Activated naive CD4-positive, alpha-beta T cell treated with anti-CD3 and anti-CD28 coated beads for 36 hours (primary cell): ENCODE data around the gene GNPTAB. TPM values are rescaled to one million over a fixed set of nuclear protein-coding genes. Genes with fewer than 3 reads are reported as not detected.

Experiments used
- CTCF ChIA-PET: fragments of 350-600 bp; sonication (Branson Sonifier 250); formaldehyde crosslinking; loops from one replicate; lab custom pipeline; 2021; ENCODE audit warnings: antibody characterized with exemption; lab: Charles Lee
- DNase-seq: peaks from one replicate; pipeline ENCODE4 v3.0.0-alpha.2; 2020
- H3K27ac Mint-ChIP-seq: one replicate; pipeline ENCODE4 v1.8.0; 2021; ENCODE audit warnings: mild to moderate bottlenecking, mixed read lengths
- H3K27me3 Mint-ChIP-seq: one replicate; pipeline ENCODE4 v1.8.0; 2021; ENCODE audit warnings: low read depth, mixed read lengths
- H3K36me3 Mint-ChIP-seq: one replicate; pipeline ENCODE4 v1.8.0; 2021; ENCODE audit warnings: low read depth, mixed read lengths
- H3K4me1 Mint-ChIP-seq: one replicate; pipeline ENCODE4 v1.8.0; 2021; ENCODE audit warnings: low read depth, mixed read lengths
- H3K4me3 Mint-ChIP-seq: one replicate; pipeline ENCODE4 v1.8.0; 2021; ENCODE audit warnings: mild to moderate bottlenecking, moderate library complexity, mixed read lengths
- H3K9me3 Mint-ChIP-seq: one replicate; pipeline ENCODE4 v1.8.0; 2021; ENCODE audit warnings: mixed read lengths
- intact Hi-C: fragments of 100-400 bp; cut with micrococcal nuclease; formaldehyde crosslinking; loops from one replicate; pipeline ENCODE4 v1.15.1; 2023
- total RNA-seq, 2 experiments: library from RNA; stranded (reverse); gene quantifications; one replicate each; pipeline ENCODE4 v1.2.3, GENCODE V29; 2021

Gene GNPTAB
- total RNA-seq, 2 experiments from 2014 or later: 13.6 to 13.7 TPM

- CTCF ChIA-PET: interaction anchor here (1.3 kb wide), 1 partner anchor 9 kb away, joined by 5 read pairs; no protein-coding TSS in a partner anchor
- H3K27me3 Mint-ChIP-seq: no peaks in the 10 kb centered on the region
- no peak overlapping the region for H3K27ac Mint-ChIP-seq
- peaks cover 3% of the 10 kb centered on the region for H3K4me1 Mint-ChIP-seq
- H3K4me3 Mint-ChIP-seq: no peak overlapping the region
- intact Hi-C loops: no loop called here
- no peaks in the 10 kb centered on the region for H3K9me3 Mint-ChIP-seq
- DNase-seq: no peak
- no peaks in the 10 kb centered on the region for H3K36me3 Mint-ChIP-seq
Measured at GRCh38 chr12:101845137-101845711, 14.5 kb upstream of the GNPTAB start.

GRCh38 chr12:101841069-101841468 is 10.3 kb upstream of the GNPTAB start:
- intact Hi-C loops: loop anchor here (2.0 kb wide), 1 partner anchor 36 kb away; the partner anchor contains the start of gene DRAM1
- Mint-ChIP-seq H3K36me3 (no peaks in the 10 kb centered on the region), H3K4me3 (no peak overlapping the region), H3K9me3 (no peaks in the 10 kb centered on the region), H3K27ac (no peak overlapping the region), H3K27me3 (no peaks in the 10 kb centered on the region), H3K4me1 (peaks cover 5% of the 10 kb centered on the region)
- DNase-seq: no peak
- CTCF ChIA-PET: interaction anchor here (0.6 to 7.0 kb wide), 14 partner anchors 12 to 628 kb away, joined by 3 to 83 read pairs (median 12); partner anchors contain the start of gene GNPTAB

- Mint-ChIP-seq H3K36me3 (no peaks in the 10 kb centered on the region), H3K27ac (no peak overlapping the region), H3K27me3 (no peaks in the 10 kb centered on the region), H3K4me3 (no peak overlapping the region), H3K9me3 (no peaks in the 10 kb centered on the region), H3K4me1 (peaks cover 5% of the 10 kb centered on the region)
- CTCF ChIA-PET: interaction anchor here (0.6 to 7.0 kb wide), 42 partner anchors 9 to 437 kb away, joined by 3 to 83 read pairs (median 4); partner anchors contain the start of genes DRAM1 and GNPTAB
- intact Hi-C loops: loop anchor here (1.0 to 10.0 kb wide), 4 partner anchors 37 to 555 kb away; partner anchors contain the start of genes DRAM1 and UTP20
- peak; percentile 84 for DNase-seq
Measured at GRCh38 chr12:101839324-101840283, 8.8 kb upstream of the GNPTAB start.

DNA sequence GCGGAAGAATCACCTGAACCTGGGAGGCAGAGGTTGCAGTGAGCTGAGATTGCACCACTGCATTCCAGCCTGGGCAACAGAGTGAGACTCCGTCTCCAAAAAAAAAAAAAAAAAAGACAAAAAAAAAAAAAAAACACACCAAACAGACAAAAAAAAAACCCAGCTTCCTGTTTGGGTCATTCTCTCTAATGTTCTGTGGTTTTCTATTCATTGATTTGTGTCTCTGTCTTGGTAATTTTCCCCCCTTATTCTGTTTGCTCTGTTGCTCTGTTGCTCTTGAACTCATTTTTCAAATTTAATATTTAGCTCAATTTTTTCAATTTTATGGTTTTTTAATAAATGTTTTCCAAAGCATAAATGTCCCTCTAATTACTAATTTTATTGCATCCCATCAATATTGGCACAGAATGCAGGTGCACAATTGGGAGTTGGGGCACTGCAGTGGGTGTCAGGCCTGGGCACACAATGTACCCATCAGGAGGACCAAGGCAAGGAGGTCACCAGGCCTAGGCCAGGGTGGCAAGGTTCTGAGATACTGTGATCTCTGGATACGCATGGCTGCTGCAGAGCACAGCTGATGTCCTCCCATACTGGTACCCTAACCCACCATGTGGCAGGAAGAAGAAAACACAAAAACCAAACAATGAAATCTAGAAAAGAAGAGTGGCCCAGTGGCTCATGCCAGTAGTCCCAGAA is 8.0 kb upstream of the GNPTAB start:
- H3K27ac Mint-ChIP-seq: no peak overlapping the region
- H3K4me1 Mint-ChIP-seq: peaks cover 5% of the 10 kb centered on the region
- no peak for DNase-seq
- H3K36me3 Mint-ChIP-seq: no peaks in the 10 kb centered on the region
- H3K9me3 Mint-ChIP-seq: no peaks in the 10 kb centered on the region
- no peak overlapping the region for H3K4me3 Mint-ChIP-seq
- no peaks in the 10 kb centered on the region for H3K27me3 Mint-ChIP-seq
- CTCF ChIA-PET: interaction anchor here (0.6 to 7.0 kb wide), 19 partner anchors 10 to 436 kb away, joined by 3 to 83 read pairs (median 8); partner anchors contain the start of genes DRAM1 and GNPTAB
- intact Hi-C loops: loop anchor here (1.0 to 10.0 kb wide), 3 partner anchors 65 to 554 kb away; partner anchors contain the start of gene UTP20

GRCh38 chr12:101832030-101832429 is 1.3 kb upstream of the GNPTAB start:
- intact Hi-C loops: loop anchor here (5.0 to 10.0 kb wide), 2 partner anchors 265 to 547 kb away; partner anchors contain the start of gene UTP20
- Mint-ChIP-seq H3K9me3 (no peaks in the 10 kb centered on the region), H3K36me3 (no peaks in the 10 kb centered on the region), H3K4me1 (peaks cover 33% of the 10 kb centered on the region), H3K27ac (no peak overlapping the region), H3K4me3 (no peak overlapping the region), H3K27me3 (no peaks in the 10 kb centered on the region)
- no peak for DNase-seq
- CTCF ChIA-PET: interaction anchor here (0.7 to 6.8 kb wide), 6 partner anchors 8 to 85 kb away, joined by 3 to 77 read pairs (median 22); no protein-coding TSS in a partner anchor

- no peaks in the 10 kb centered on the region for H3K27me3 Mint-ChIP-seq
- no peak for DNase-seq
- CTCF ChIA-PET: interaction anchor here (0.6 to 6.8 kb wide), 18 partner anchors 9 to 247 kb away, joined by 3 to 77 read pairs (median 9); no protein-coding TSS in a partner anchor
- H3K4me1 Mint-ChIP-seq: peaks cover 50% of the 10 kb centered on the region
- H3K9me3 Mint-ChIP-seq: no peaks in the 10 kb centered on the region
- peak overlapping the region; percentile 96 for H3K4me3 Mint-ChIP-seq
- no peaks in the 10 kb centered on the region for H3K36me3 Mint-ChIP-seq
- H3K27ac Mint-ChIP-seq: peak overlapping the region; percentile 84
- intact Hi-C loops: loop anchor here (2.0 to 10.0 kb wide), 7 partner anchors 47 to 545 kb away; partner anchors contain the start of genes CHPT1 and UTP20
Measured at GRCh38 chr12:101829639-101830366, 956 bp downstream of the GNPTAB start.

- H3K4me3 Mint-ChIP-seq: peak overlapping the region; percentile 9
- no peak for DNase-seq
- no peaks in the 10 kb centered on the region for H3K36me3 Mint-ChIP-seq
- peaks cover 58% of the 10 kb centered on the region for H3K4me1 Mint-ChIP-seq
- no peaks in the 10 kb centered on the region for H3K9me3 Mint-ChIP-seq
- no peak overlapping the region for H3K27ac Mint-ChIP-seq
- H3K27me3 Mint-ChIP-seq: no peaks in the 10 kb centered on the region
- intact Hi-C loops: no loop called here
- CTCF ChIA-PET: interaction anchor here (0.6 to 6.8 kb wide), 9 partner anchors 11 to 55 kb away, joined by 3 to 75 read pairs (median 23); no protein-coding TSS in a partner anchor
Measured at GRCh38 chr12:101828463-101829196, 2.1 kb downstream of the GNPTAB start.

GRCh38 chr12:101826766-101827368 is 3.9 kb downstream of the GNPTAB start:
- no peak for DNase-seq
- CTCF ChIA-PET: interaction anchor here (0.8 to 6.8 kb wide), 5 partner anchors 9 to 53 kb away, joined by 4 to 75 read pairs (median 5); no protein-coding TSS in a partner anchor
- no peaks in the 10 kb centered on the region for H3K27me3 Mint-ChIP-seq

GRCh38 chr12:101824831-101825230 is 5.9 kb downstream of the GNPTAB start:
- no peak overlapping the region for H3K27ac Mint-ChIP-seq
- intact Hi-C loops: loop anchor here (1.0 kb wide), 1 partner anchor 43 kb away; no protein-coding TSS in a partner anchor
- no peaks in the 10 kb centered on the region for H3K36me3 Mint-ChIP-seq
- H3K9me3 Mint-ChIP-seq: no peaks in the 10 kb centered on the region
- DNase-seq: no peak
- peaks cover 76% of the 10 kb centered on the region for H3K4me1 Mint-ChIP-seq
- H3K27me3 Mint-ChIP-seq: no peaks in the 10 kb centered on the region
- CTCF ChIA-PET: interaction anchor here (0.9 to 5.7 kb wide), 5 partner anchors 11 to 52 kb away, joined by 3 to 24 read pairs (median 6); no protein-coding TSS in a partner anchor
- no peak overlapping the region for H3K4me3 Mint-ChIP-seq

More at GRCh38 chr12:101826766-101827368, 3.9 kb downstream of the GNPTAB start:
- Mint-ChIP-seq H3K36me3 (no peaks in the 10 kb centered on the region), H3K4me3 (no peak overlapping the region), H3K27ac (no peak overlapping the region), H3K9me3 (no peaks in the 10 kb centered on the region), H3K4me1 (peaks cover 69% of the 10 kb centered on the region)
- intact Hi-C loops: no loop called here

- H3K27ac Mint-ChIP-seq: peak overlapping the region; percentile 48
- H3K9me3 Mint-ChIP-seq: peaks cover 2% of the 10 kb centered on the region
- CTCF ChIA-PET: interaction anchor here (0.7 to 5.7 kb wide), 5 partner anchors 9 to 51 kb away, joined by 3 to 24 read pairs (median 6); no protein-coding TSS in a partner anchor
- DNase-seq: peak; percentile 74
- peaks cover 5% of the 10 kb centered on the region for H3K36me3 Mint-ChIP-seq
- no peak overlapping the region for H3K4me3 Mint-ChIP-seq
- H3K27me3 Mint-ChIP-seq: no peaks in the 10 kb centered on the region
- H3K4me1 Mint-ChIP-seq: peaks cover 76% of the 10 kb centered on the region
- intact Hi-C loops: loop anchor here (1.0 kb wide), 1 partner anchor 42 kb away; no protein-coding TSS in a partner anchor
Measured at GRCh38 chr12:101823891-101824290, 6.9 kb downstream of the GNPTAB start.
